GM19193 (cell line): ENCODE measurements around the gene CPT1B.

ENCODE experiments used
- POLR2A ChIP-seq: IDR thresholded peaks from 4 replicates; pipeline ENCODE4 v1.6.1; 2011; ENCODE audit not compliant: insufficient read depth, insufficient read length; ENCODE audit errors: extremely low read depth

Gene CPT1B

DNA sequence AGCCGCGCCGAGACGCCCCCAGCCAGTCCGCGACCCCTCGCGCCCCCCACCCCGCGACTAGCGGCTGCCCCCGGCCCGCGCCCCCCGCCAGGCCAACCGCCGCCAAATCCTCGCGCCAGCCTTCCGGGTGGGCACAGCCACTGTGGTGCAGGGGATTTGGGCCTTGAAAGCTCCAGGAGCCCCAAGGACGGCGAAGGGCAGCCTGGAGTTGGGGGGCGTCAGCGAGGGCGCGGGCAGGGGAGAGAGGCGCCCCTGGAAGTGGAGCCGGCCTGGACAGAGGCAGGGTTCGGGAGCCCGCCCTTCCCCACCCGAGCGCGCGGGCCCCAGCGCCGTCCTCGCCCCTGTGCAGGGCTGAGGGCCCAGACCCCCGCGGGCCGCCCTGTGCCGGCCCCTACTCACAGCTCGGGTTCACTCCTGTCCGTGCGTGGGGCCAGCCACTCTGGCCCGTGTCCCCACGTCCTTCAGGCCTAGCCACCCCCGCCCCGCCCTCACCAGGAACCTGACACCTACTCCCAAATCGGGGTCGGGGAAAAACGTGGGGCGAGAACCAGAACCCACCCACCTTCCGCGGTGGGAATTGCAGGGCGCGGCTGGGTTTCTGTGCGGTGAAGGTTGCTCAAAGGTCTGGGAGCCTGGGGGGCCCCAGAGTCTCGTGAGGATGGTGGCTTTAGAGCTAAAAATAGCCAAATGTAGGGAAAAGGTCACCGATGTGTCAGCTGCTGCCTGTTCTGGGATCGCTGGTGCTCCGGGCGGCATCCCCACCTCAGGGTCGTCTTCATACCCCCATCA is at the start of gene CPT1B:
CPT1B (minus strand) TSS at position 441 of the 789 bp plus-strand sequence. CDS start 512 bp downstream, outside the sequence.
- TF ChIP-seq POLR2A = no peak

DNA sequence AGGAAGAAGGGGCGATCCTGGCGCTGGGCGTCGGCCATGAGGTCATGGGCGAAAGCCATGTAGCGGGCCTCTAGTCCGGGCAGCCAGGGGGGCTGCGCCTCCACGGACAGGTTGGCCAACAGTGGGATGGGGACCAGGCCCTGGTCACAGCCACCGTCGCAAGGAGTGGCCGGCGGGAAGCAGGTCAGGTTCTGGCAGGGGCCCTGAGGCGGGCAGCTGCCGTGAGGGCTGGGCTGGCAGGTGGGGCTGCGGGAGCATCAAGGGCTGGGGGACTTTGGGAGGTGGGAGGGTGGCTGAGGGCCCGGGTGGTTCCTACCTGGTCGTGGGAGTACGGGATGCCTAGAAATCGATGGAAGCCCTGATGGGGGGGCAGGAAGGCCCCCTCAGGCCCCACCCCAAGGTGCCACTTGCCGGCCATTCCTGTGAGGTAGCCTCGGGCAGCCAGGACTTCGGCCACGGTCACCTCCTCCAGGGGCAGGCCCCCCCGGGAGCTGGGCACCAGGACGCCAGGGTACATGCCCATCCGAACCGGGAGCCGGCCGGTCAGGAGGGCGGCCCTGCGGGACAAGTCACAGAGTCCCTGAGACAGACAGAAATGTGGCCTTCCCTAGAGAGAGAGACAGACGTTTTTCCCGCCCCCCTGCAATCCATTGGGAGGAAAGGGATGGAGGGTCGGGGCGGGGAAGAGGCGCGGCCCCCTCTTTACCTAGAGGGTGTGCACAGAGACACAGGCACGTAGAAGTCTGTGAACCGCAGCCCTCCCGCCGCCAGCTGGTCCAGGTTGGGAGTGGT is 48.8 kb upstream of the CPT1B start:
- no peak for TF ChIP-seq POLR2A

DNA sequence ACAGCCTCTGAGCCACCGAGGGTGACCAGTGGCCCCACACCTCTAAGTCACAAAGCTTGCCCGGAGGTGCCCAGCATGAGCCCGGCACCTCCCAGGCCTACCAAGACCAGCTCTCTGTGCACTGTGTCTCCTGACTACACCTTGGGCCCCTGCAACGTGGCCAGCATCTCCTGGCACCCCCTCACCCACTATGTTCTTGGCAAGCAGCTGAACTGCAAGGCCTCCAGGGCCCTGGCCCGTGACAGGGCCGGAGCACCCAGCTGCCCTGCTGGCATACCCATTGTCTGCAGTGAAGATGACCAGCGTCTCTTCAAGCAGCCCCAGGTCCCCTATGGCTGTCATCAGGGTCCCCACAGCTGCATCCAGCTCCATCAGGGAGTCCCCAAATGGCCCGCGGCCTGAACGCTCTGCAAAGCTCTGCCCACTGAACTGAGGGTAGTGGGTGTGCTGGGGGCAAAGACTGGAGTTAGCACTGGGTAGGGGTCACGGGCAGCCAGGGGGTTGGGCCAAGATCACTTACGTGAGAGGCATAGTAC is 48.2 kb upstream of the CPT1B start:
- no peak for TF ChIP-seq POLR2A

DNA sequence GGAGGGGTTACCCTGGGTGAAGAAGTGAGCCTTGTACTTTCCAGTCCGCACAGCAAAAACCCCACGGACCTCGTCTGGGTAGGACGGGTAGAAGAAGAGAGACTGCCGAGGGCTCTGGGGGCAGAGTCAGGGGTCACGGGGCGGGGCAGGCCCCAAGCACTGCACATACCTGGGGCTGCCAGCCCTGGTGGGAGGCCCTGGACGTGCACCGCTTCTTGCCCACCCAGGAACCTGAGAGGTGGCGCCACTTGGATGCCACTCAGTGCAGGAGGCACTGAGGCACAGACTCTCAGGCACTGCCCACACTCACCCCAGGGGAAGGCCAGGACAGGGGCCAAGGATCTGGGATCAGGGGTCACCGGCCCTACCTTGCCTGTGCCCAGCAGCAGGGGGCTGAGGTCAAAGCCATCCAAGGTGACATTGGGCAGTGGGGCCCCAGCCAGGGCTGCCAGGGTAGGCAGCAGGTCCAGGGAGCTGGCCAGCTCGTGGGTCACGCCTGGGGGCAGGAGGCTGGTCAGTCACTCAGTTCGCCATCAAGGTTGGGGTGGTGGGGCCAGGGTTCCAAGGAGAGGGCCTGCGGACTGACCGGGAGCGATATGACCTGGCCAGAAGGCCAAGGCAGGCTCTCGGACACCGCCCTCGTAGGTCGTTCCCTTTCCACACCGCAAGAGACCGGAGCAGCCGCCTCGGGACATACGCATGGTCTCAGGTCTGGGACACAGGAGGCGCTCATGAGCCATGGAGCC is 47.5 kb upstream of the CPT1B start:
- TF ChIP-seq POLR2A = no peak

DNA sequence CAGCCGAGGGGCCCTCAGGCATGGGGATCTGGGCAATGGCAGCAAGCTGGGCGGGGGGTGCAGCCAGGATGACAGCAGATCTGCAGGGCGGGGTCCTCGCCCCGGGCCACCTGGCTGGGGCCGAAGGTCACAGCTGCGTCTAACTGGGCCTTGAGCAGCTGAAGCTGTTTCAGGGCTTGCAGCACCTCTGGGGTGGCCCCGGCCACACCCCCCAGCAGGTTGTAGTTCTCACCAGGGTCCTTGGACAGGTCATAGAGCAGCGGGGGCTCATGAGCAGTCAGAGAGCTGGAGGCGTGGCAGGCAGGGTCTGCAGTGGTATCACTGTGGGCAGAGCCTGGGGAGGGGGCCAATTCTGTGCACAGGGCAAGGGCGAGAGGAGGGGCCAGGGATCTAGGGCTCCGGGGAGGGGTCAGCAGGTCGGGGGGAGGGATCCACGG is 46.9 kb upstream of the CPT1B start:
- no peak for TF ChIP-seq POLR2A

DNA sequence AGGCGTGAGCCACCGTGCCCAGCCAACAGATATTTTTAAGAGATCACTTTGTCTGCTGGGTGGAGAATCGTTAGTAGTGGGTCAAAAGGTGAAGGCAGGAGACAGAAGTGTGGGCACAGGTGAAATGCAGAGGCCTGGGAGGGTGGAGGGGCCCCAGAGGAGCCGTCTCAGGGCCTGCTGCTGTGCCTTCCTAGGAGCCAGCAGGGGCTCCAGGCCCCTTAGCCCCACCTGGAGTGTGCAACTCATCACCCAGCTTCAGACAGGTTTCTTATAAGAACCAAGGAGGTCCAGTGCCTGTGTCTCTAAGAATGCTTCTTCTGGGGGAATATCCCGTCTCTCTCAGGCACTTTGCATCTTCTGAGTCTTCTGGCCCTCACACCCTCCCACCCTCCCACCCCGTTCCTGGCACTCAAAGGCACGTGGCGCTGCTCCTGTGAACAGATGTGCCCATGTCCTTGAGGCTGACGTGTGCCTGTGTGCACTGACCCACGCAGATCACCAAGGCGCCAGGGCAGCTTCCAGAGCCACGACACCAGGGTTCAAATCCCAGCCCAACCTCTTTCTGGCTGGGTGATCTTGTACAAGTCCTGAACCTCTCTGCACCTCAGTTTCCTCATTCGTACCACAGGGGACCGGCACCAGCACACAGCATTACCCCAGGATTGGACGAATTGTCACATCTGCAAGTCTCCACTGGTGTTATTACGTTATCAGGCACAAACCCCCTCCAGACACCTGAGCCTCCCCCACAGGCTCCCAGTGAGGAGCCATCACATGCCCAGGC is 46.3 kb upstream of the CPT1B start:
- no peak for TF ChIP-seq POLR2A

DNA sequence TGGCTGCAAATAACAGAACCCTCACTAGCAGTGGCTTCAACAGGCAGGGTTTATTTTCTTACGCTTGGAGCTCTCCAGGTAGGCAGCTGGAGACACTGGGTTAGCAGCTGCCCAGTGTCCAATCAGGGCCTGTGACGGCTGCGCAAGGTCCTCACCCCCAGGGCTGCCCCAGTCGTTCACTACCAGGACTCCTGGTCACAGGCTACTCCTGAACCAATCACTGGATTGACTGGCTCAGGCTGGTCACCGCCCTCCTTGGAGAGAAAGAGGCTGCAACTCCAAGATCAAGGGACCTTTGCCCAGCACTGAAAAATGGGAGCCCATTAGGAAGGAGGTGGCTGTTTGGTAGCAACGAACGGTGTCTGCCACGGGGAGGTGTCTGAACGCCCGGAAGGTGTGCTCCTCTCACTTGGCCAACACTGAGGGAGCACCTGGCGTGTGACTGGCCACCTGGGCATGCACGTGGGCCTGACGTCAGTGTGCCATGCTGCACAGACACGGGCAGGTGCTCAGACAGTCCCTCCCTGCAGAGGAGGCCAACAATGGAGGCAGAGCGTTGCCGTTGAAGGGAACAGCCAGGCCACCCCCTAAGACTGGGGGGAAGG is 44.6 kb upstream of the CPT1B start:
- no peak for TF ChIP-seq POLR2A

DNA sequence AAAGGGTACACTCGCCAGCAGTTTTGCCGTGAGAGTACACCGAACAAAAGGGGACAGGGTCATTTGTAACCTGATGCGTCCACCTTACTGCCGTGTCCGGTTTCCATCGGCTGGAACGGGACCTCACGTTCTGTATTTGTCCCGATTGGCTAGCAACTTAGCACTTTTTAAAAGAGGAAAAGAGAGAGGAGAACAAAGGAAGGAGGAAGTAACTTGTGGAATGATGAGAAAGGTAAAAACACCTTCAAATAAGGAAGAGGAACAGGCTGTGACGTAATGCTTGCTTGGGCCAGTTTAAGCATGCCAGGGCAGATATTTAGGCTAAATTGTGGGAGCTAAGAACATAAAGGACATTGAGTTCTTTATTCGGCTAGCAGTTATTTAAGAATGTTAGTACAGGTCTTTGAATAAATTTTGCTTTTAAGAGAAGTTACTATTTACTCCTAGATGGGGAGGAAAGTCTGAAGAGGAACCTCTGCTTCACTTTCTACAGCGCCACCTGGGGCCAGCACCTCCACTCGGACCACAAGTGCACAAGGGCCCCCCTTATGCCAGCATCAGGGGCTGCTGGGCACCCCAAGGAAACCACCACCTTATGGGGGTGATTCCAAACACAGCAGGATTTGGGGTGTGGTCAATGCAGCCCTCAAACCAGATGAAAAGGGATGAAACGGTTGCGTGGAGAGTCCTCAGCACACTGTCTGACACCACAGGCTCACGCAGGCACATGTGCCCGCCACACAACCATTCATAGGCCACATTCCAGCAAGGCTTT is 43.9 kb upstream of the CPT1B start:
- peak; percentile 2 for TF ChIP-seq POLR2A

DNA sequence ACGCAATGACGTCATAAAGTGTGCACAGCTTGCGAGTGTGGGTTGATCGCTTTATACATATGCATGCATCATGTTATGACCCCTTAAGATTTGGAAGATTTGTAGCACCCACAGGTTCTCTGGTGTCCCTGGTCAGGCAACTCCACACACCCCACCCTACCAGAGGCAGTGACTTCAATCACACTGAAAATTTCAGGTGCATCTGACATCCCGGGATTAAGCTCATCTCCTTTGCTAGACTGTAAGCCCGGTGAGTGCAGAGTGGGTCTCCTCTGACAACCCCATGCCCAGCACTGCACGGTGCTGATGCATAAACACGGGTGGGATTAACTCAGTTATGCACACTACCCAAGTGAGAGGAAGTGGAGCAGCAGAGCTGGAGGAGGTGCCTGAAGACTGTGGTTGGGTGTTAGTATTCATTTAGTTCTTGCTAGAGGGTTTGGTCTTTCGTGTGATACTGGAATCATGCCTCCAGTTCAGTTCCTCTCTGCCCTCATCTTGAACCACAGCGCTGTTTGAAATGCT is 43.2 kb upstream of the CPT1B start:
- TF ChIP-seq POLR2A = peak; percentile 39

DNA sequence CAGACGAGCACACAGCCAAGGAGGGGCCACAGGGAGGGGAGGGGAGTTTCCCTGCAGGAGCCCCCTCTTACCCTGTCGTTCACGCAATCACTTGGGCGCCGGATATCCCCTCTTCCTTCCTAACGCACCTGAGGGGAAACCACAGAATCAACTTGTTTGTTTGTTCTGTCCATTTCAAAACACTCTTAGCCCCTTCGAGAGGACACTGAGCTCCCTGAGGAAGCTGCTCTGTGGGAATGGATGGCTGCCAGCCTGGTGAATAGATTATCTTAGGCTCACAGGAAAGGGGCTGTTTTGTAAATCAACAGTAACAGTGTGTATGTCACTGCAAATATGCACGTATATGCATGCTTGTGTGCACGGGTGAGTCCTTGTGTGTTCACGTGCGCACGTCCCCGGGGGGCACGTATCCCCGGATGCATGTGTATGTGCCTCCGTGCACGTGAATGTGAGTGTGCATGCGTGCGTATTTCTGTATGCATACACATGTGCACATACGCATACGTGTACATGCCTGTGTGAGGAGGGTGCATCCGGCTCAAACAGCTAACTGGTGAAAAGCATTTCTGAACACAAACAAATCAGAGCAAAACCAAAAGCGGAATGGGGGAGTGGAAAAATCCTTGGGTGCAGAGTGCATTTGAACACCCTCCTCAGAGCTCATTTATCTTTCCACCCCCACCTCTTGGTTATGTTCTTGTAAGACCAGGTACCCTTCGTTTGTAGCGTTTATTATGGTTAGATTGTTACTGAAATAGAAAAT is 42.5 kb upstream of the CPT1B start:
- peak; percentile 25 for TF ChIP-seq POLR2A

DNA sequence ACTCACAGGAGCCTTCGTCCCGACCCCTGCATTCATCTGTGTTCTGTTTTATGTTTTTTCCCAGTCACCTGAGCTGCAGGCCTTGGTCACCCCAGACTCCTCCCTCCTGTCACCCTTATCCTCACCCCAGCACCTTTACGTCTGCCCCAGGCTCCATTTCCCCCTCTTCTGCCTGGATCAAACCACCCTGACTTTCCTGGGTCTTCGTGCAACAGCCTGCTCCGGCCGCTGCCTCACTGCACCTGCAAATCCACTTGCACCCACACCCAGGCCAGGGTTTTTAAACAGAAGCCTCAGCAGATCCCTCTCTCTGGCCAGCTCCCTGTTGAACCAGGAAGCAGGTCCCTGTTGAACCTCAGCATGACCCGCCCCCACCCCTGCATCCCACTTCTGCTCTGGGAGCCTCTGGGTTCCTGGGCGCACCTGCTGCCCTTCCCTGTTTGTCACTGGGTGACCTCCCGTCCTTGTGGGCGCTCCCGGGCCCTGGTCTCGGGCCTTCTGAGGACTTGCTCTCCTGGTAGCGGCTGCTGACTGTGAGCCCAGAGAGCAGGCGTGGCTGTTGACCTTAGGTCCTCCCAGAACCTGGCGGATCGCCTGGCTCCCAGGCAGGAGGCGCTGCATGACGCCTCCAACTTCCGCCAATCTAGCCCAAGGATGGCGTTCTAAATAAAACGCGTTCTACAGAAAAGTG is 35.2 kb upstream of the CPT1B start:
- no peak for TF ChIP-seq POLR2A

DNA sequence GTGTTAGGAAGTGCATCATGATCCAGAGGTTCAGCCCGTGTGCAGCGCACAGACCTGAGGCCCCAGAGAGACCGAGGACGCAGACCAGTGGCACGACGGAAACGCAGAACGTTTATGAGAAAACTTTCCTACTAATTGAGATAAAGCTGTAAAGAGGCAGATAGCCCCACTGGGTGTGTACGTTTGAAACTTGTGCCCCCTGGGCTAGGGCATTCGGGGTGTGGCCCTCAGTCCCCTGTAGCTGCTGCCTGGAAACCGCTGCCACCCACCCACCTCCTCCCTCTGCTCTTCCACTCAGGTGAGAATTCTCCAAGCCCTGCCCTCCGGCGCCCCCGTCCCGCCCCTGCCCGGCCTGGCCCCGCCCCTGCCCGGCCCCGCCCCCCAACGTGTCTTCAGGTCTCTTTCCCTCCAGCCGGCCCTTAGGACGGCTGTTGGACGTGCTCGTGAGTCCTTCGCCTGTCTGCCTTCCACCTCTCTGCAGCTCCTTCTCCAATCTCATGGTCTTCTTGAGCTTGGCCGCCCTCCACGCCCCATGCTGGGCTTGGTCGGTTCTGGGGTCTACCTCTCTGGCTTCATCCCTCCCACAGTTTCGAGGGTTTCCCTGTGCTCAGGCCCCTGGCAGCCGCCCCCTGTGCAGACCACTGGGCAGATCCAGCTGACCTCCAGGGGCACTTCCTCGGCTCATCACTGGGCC is 34.4 kb upstream of the CPT1B start:
- TF ChIP-seq POLR2A = no peak

DNA sequence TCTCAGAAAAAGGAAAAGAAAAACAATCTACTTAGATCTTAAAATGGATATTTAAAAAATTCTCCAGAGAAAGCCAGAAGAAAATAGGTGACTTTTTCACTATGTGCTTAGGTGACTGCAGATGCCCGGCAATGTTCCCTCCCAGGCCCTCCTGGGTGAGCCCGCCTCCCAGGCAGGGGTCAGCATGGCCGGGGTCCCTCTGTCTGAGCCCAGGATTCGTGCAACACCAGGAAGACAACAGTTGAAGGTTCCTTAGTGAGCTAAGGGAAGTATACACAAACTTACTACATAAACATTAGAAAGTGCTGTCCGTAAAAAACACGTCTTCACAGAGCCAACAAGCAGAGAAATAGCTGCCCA is 33.9 kb upstream of the CPT1B start:
- no peak for TF ChIP-seq POLR2A
